Neutrophil (primary cell): ENCODE results near the gene L3MBTL4.

Experiments used
- H3K27ac ChIP-seq: fragments of 200-600 bp; sonication (generic); 2 replicates; pipeline ENCODE4 v1.5.1; 2016; ENCODE audit warnings: mild to moderate bottlenecking, moderate library complexity
- H3K27me3 ChIP-seq: fragments of 200-600 bp; sonication (generic); 2 replicates; pipeline ENCODE4 v1.6.0; 2016; ENCODE audit warnings: mild to moderate bottlenecking
- H3K36me3 ChIP-seq: fragments of 200-600 bp; sonication (generic); 2 replicates; pipeline ENCODE4 v1.5.1; 2017
- H3K4me1 ChIP-seq, 2 experiments: fragments of 200-600 bp in 1 of 2; sonication (generic) in 1 of 2; 1 replicate in 1 of 2; 2 replicates in 1 of 2; pipeline versions ENCODE4 v1.5.1 to v1.6.1; 2013 to 2016; ENCODE audit warnings: low read depth in 1 of 2, low read length in 1 of 2, mild to moderate bottlenecking in 1 of 2, moderate library complexity in 1 of 2; ENCODE audit not compliant: control insufficient read depth in 1 of 2, insufficient read depth in 1 of 2
- H3K4me3 ChIP-seq, 2 experiments: fragments of 200-600 bp in 1 of 2; sonication (generic) in 1 of 2; 1 replicate in 1 of 2; 2 replicates in 1 of 2; pipeline ENCODE4 v1.5.1; 2013 to 2016; ENCODE audit warnings: low read depth in 1 of 2, low read length in 1 of 2, mild to moderate bottlenecking in 1 of 2, moderate library complexity in 1 of 2
- H3K9me3 ChIP-seq: fragments of 200-600 bp; sonication (generic); 2 replicates; pipeline ENCODE4 v1.5.1; 2016
- TF ChIP-seq, protein P1 (sequence below): fragments of 200-600 bp; sonication (generic); IDR thresholded peaks from 2 replicates; pipeline ENCODE4 v1.5.1; 2016; ENCODE audit warnings: antibody characterized with exemption

The L3MBTL4 gene

DNA sequence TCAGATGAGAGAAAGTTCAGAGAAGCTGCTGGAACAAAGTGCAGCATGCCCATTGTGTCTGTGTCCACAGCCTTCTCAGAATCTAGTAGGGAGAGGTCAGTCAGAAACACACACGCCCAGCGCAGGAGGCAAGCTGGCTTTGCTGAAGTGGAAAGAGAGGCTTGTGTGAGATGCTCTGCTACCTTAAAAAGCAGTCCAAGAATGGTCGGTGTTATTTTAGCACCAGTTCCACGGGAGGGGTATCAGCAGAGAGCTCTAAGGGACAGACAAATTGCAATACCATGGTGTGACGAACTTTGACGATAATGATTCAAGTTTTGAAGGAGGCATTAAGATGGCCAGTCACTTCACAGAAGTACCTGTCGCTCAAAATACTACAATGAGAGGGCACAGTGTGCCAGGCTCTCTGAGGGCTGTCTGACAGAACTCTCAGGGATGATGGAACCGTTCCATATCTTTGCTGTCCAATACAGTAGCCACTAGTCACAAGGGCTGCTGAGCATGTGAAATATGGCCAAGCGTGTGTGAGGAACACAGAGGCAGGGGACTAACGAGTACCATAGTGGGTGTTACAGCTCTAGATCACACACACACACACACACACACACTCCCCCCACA, 281.9 kb downstream of the L3MBTL4 start:
- TF ChIP-seq, protein P1, sequence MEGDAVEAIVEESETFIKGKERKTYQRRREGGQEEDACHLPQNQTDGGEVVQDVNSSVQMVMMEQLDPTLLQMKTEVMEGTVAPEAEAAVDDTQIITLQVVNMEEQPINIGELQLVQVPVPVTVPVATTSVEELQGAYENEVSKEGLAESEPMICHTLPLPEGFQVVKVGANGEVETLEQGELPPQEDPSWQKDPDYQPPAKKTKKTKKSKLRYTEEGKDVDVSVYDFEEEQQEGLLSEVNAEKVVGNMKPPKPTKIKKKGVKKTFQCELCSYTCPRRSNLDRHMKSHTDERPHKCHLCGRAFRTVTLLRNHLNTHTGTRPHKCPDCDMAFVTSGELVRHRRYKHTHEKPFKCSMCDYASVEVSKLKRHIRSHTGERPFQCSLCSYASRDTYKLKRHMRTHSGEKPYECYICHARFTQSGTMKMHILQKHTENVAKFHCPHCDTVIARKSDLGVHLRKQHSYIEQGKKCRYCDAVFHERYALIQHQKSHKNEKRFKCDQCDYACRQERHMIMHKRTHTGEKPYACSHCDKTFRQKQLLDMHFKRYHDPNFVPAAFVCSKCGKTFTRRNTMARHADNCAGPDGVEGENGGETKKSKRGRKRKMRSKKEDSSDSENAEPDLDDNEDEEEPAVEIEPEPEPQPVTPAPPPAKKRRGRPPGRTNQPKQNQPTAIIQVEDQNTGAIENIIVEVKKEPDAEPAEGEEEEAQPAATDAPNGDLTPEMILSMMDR: no peak
- Histone ChIP-seq H3K4me1 (no peaks in the 10 kb centered on the region), H3K9me3 (no peaks in the 10 kb centered on the region), H3K4me3 (no peak overlapping the region), H3K27ac (no peak overlapping the region), H3K36me3 (no peaks in the 10 kb centered on the region), H3K27me3 (no peaks in the 10 kb centered on the region)

DNA sequence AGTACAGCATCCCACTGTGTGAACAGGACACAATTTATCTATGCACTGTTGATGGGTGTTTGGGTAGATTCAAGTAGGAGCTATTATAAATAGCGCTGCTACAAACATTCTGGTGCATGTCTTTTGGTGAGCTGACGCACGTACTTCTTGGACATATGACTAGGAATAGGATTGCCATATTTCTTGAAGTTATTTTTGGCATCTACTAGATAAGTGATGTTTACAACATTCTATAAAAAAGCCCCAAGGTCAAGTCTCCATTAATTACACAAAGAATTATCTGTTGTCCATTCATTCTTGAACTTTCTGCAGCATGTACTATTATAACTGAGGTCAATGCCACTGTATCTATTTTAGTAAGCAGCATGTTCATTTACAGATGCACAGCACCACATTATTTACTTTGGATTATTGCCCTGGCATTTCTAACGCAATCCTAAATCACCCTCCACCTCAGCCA, 293.9 kb downstream of the L3MBTL4 start:
- Histone ChIP-seq H3K4me3 (no peak overlapping the region), H3K4me1 (no peaks in the 10 kb centered on the region), H3K27ac (no peak overlapping the region), H3K27me3 (no peaks in the 10 kb centered on the region), H3K9me3 (peaks cover 6% of the 10 kb centered on the region), H3K36me3 (no peaks in the 10 kb centered on the region)
- TF ChIP-seq, protein P1: no peak

DNA sequence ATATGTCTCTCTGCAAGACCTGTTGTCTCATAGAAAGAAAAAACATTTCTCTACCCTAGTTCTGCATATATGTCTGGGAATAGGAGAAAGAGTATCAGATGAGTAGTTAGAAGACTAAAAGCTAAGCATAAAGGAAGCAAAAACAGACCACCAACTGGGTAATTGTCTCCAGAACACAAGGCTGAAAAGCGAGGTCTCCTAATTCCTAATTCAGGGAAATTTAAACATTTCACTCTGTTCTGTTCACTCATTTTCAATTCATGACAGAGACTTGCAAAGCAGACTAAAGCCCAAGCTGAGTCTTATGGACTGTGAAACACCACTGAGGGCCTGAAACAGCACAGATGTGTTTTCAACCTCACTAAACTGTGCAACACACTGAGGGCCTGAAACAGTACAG, 294.9 kb downstream of the L3MBTL4 start:
- TF ChIP-seq, protein P1: no peak
- Histone ChIP-seq H3K36me3 (no peaks in the 10 kb centered on the region), H3K9me3 (peaks cover 6% of the 10 kb centered on the region), H3K27me3 (no peaks in the 10 kb centered on the region), H3K4me3 (no peak overlapping the region), H3K4me1 (no peaks in the 10 kb centered on the region), H3K27ac (no peak overlapping the region)

DNA sequence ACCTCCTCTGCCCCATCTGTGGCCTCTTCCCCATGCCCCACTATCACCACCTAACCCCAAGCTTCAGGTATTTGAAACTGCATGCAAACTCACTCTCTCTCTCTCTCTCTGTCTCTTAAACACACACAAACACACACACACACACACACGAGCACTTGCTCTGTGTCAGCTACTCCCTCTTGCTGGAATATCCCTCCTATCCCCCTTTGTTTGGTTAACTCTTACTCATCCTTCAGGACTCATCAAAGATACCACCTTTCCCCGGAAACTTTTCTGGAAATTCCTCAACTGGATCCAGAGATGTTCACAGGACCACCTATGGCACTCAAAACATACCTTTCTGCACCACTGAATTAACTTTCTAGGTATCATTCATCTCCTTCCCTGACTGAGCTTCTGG, 296.6 kb downstream of the L3MBTL4 start:
- Histone ChIP-seq H3K27me3 (no peaks in the 10 kb centered on the region), H3K9me3 (no peaks in the 10 kb centered on the region), H3K27ac (no peak overlapping the region), H3K36me3 (no peaks in the 10 kb centered on the region), H3K4me3 (no peak overlapping the region), H3K4me1 (no peaks in the 10 kb centered on the region)
- TF ChIP-seq, protein P1: no peak

DNA sequence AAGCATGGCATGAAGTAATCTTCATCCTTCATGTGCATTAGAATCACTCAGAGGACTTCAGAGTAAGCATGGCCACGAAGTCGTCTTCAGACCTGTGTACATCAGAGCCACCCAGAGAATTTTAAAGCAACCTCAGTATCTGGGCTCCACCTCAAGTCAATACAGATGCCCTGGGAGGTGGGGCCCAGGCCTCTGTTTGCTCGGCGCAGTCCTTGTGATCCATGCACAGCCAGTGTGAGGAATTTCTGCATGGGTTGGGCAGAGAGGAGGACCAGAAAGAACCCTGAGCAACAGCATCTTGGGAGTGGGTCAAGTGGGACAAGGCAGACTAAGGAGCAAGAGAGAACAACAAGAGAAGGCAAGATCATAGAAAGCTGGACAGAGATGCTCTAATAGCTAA, 299.0 kb downstream of the L3MBTL4 start:
- H3K36me3 ChIP-seq: no peaks in the 10 kb centered on the region
- TF ChIP-seq, protein P1: no peak
- no peaks in the 10 kb centered on the region for H3K27me3 ChIP-seq
- no peak overlapping the region for H3K4me3 ChIP-seq
- H3K27ac ChIP-seq: no peak overlapping the region
- H3K4me1 ChIP-seq: no peaks in the 10 kb centered on the region
- H3K9me3 ChIP-seq: no peaks in the 10 kb centered on the region
